Nephron (organoid): ENCODE data around the gene FAM168A.

Experiments
- H3K27ac Mint-ChIP-seq, 3 experiments: 2 replicates each; pipeline ENCODE4 v1.8.0; 2020; ENCODE audit warnings: mixed read lengths in 3 of 3, mild to moderate bottlenecking in 2 of 3, moderate library complexity in 1 of 3
- H3K27me3 Mint-ChIP-seq: 2 replicates; pipeline ENCODE4 v1.8.0; 2021; ENCODE audit warnings: low read depth, mild to moderate bottlenecking, moderate library complexity, mixed read lengths
- H3K36me3 Mint-ChIP-seq: 2 replicates; pipeline ENCODE4 v1.8.0; 2020; ENCODE audit warnings: low read depth, mixed read lengths
- H3K4me1 Mint-ChIP-seq: 2 replicates; pipeline ENCODE4 v1.8.0; 2020; ENCODE audit warnings: mixed read lengths
- H3K4me3 Mint-ChIP-seq, 3 experiments: 2 replicates each; pipeline ENCODE4 v1.8.0; 2020; ENCODE audit warnings: mild to moderate bottlenecking in 3 of 3, mixed read lengths in 3 of 3, moderate library complexity in 2 of 3
- H3K9me3 Mint-ChIP-seq: 2 replicates; pipeline ENCODE4 v1.8.0; 2020; ENCODE audit warnings: mixed read lengths
- CTCF ChIP-seq, 3 experiments: fragments of 200-600 bp; sonication (generic); IDR thresholded peaks; one replicate each; pipeline ENCODE4 v1.5.0; 2021; ENCODE audit warnings: antibody characterized with exemption in 3 of 3; ENCODE audit not compliant: unreplicated experiment in 3 of 3

Gene FAM168A

DNA sequence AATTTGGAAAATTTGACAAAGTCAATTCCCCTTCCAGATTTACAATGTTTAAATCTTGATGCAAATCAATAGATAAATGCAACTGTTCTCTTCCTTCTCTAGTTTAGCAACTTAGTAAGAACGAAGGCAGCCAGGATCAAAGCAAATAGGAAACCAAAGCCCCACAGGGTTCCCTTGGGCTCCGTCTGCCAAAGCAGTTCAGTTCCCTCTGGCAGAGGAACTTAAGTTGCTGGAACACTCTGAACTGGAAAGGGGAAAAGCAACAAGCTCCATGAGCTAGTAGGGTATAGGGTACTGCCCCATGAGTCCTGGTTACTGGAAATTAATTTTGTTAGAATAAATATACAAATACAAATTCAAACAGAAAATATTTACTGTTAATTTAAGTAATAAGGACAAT lies 130.4 kb downstream of the FAM168A start:
- no peak overlapping the region for H3K4me3 Mint-ChIP-seq
- H3K36me3 Mint-ChIP-seq, result peaks cover 5% of the 10 kb centered on the region
- H3K9me3 Mint-ChIP-seq, result no peaks in the 10 kb centered on the region
- TF ChIP-seq CTCF (IDR thresholded peaks at IDR 0.05; ENCODE audit: unreplicated experiment in 3 of 3), result no peak
- H3K4me1 Mint-ChIP-seq, result peaks cover 57% of the 10 kb centered on the region
- no peak overlapping the region for H3K27ac Mint-ChIP-seq
- H3K27me3 Mint-ChIP-seq, result no peaks in the 10 kb centered on the region

GRCh38 chr11:73466643-73467042 lies 131.3 kb downstream of the FAM168A start:
- Mint-ChIP-seq H3K27me3 (no peaks in the 10 kb centered on the region), H3K27ac (peak overlapping the region in 1 of 3 experiments; percentile 66), H3K4me1 (peaks cover 65% of the 10 kb centered on the region), H3K36me3 (peaks cover 9% of the 10 kb centered on the region), H3K9me3 (no peaks in the 10 kb centered on the region), H3K4me3 (no peak overlapping the region)
- TF ChIP-seq CTCF (IDR thresholded peaks at IDR 0.05; ENCODE audit: unreplicated experiment in 3 of 3), result no peak

DNA sequence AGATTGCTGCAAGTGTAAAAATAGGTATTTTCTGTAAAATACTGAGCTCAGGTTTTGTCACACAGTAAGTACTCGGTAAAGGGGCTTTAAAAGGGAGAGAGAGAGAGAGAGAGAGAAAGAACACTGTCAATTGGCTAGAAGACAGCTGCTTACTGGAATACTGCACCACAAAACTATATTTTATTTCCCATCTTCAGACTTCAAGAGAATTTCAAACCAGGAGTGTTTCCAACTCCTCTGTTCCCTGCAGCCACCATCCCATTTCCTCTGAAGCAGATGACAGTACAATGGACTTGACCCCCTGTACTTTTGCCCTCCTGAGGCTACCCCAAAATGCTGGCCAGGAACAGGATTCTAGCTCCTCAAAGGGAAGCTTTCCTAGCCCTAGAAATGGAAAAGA lies 132.0 kb downstream of the FAM168A start:
- Mint-ChIP-seq H3K27me3 (no peaks in the 10 kb centered on the region), H3K4me1 (peaks cover 69% of the 10 kb centered on the region), H3K9me3 (no peaks in the 10 kb centered on the region), H3K36me3 (peaks cover 12% of the 10 kb centered on the region), H3K4me3 (no peak overlapping the region), H3K27ac (peak overlapping the region in 2 of 3 experiments; percentile 31 to 66)
- no peak for TF ChIP-seq CTCF (IDR thresholded peaks at IDR 0.05; ENCODE audit: unreplicated experiment in 3 of 3)

DNA sequence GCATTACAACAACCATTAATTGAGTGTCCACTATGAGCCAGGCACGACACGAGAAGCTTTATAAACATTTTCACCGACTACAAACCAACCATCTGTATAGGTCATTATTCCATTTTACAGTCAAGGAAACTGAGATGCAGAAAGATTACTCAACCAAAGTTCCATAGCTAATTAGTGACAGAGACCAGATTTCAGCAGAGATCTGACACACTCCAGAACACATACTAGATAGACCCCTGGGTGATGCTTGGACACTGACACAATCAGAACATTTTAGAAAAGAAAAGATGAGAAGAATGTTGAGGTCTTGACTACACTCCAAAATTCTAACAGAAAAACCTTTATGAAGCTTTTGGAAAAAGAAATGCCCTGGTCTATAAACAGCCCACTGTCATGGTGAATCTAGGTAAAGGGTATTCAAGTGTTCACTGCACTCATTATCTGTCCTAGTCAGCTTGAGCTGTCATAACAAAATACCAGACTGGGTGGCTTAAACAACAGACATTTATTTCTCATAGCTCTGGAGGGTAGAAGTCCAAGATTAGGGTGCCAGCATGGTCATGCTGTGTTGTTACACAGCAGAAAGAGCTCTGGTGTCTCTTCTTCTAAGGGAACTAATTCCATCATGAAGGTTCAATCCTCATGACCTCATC lies 132.8 kb downstream of the FAM168A start:
- Mint-ChIP-seq H3K4me1 (peaks cover 63% of the 10 kb centered on the region), H3K27ac (peak overlapping the region in 2 of 3 experiments; percentile 31 to 66), H3K36me3 (peaks cover 14% of the 10 kb centered on the region), H3K9me3 (no peaks in the 10 kb centered on the region), H3K27me3 (no peaks in the 10 kb centered on the region), H3K4me3 (no peak overlapping the region)
- TF ChIP-seq CTCF (IDR thresholded peaks at IDR 0.05; ENCODE audit: unreplicated experiment in 3 of 3), result no peak

DNA sequence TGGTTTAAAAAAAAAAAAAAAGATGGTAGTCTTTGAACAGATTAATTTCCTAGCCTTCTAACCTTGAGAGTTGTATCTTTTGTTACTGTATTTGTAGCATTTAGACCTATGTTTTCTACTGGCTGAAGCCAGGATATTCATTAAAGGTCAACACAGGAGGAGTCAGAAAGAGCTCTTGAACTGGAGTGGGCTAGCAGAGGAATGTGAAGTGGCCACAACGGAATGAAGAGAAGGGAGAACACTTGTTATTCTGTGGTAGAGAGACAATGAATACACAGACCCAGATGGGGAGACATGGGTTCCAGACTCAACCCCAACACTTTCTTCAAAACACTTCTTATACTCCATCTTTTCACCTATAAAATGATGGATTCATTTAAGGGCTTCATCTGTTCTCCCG lies 133.6 kb downstream of the FAM168A start:
- no peak for TF ChIP-seq CTCF (IDR thresholded peaks at IDR 0.05; ENCODE audit: unreplicated experiment in 3 of 3)
- no peak overlapping the region for H3K27ac Mint-ChIP-seq
- H3K27me3 Mint-ChIP-seq, result no peaks in the 10 kb centered on the region
- H3K4me3 Mint-ChIP-seq, result no peak overlapping the region
- H3K9me3 Mint-ChIP-seq, result no peaks in the 10 kb centered on the region
- peaks cover 15% of the 10 kb centered on the region for H3K36me3 Mint-ChIP-seq
- peaks cover 60% of the 10 kb centered on the region for H3K4me1 Mint-ChIP-seq

DNA sequence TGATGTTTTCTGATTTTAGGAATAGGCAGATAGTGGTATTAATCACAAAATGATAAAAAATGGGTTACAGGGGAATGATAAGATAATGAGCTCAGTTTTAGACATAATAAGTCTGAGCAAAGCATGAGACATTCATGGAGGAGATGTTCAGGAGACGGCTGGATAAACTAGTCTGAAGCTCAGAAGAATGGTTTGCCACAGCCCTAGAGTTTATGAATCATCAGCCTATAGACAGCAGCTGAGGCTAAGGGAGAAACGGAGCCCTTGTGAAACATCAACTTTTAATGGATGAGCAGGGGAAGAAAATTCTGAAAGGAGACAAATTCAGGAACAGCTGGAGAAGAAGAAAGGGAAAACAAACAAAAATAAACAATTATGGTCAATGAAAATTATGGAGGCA lies 134.6 kb downstream of the FAM168A start:
- H3K27ac Mint-ChIP-seq, result peak overlapping the region in 1 of 3 experiments; percentile 6
- H3K27me3 Mint-ChIP-seq, result no peaks in the 10 kb centered on the region
- TF ChIP-seq CTCF (IDR thresholded peaks at IDR 0.05; ENCODE audit: unreplicated experiment in 3 of 3), result no peak
- peaks cover 50% of the 10 kb centered on the region for H3K4me1 Mint-ChIP-seq
- H3K9me3 Mint-ChIP-seq, result no peaks in the 10 kb centered on the region
- peaks cover 15% of the 10 kb centered on the region for H3K36me3 Mint-ChIP-seq
- no peak overlapping the region for H3K4me3 Mint-ChIP-seq
